IPS DF 6.9 (cell line): ENCODE measurements around the gene BDKRB2.

Experiments used
- DNase-seq: peaks from one replicate; pipeline ENCODE4 v3.0.0-alpha.2; 2013; ENCODE audit warnings: low read depth, low spot score
- H3K27ac ChIP-seq: one replicate; pipeline ENCODE4 v1.5.1; 2013; ENCODE audit warnings: low read length, control low read depth
- H3K27me3 ChIP-seq: 2 replicates; pipeline ENCODE4 v1.6.1; 2013; ENCODE audit warnings: mild to moderate bottlenecking, low read length; ENCODE audit not compliant: control insufficient read depth, insufficient read depth
- H3K36me3 ChIP-seq: 2 replicates; pipeline ENCODE4 v1.6.1; 2013; ENCODE audit warnings: low read length; ENCODE audit not compliant: control insufficient read depth, insufficient read depth
- H3K4me1 ChIP-seq: 2 replicates; pipeline ENCODE4 v1.6.1; 2013; ENCODE audit warnings: low read length; ENCODE audit not compliant: control insufficient read depth, insufficient read depth
- H3K4me3 ChIP-seq: 2 replicates; pipeline ENCODE4 v1.5.1; 2013; ENCODE audit warnings: mild to moderate bottlenecking, low read length
- H3K9me3 ChIP-seq: 2 replicates; pipeline ENCODE4 v1.6.1; 2013; ENCODE audit warnings: low read length, inconsistent platforms; ENCODE audit not compliant: control insufficient read depth, insufficient read depth
- WGBS: extraction: QIAGEN DNeasy Blood & Tissue Kit; methylation state at CpG from one replicate; pipeline ENCODE4 v1.1.7; 2013; ENCODE audit warnings: mixed read lengths, missing lambda C conversion rate; ENCODE audit not compliant: insufficient read length, insufficient coverage; 5-methylcytosine and 5-hydroxymethylcytosine counted together

BDKRB2 gene

DNA sequence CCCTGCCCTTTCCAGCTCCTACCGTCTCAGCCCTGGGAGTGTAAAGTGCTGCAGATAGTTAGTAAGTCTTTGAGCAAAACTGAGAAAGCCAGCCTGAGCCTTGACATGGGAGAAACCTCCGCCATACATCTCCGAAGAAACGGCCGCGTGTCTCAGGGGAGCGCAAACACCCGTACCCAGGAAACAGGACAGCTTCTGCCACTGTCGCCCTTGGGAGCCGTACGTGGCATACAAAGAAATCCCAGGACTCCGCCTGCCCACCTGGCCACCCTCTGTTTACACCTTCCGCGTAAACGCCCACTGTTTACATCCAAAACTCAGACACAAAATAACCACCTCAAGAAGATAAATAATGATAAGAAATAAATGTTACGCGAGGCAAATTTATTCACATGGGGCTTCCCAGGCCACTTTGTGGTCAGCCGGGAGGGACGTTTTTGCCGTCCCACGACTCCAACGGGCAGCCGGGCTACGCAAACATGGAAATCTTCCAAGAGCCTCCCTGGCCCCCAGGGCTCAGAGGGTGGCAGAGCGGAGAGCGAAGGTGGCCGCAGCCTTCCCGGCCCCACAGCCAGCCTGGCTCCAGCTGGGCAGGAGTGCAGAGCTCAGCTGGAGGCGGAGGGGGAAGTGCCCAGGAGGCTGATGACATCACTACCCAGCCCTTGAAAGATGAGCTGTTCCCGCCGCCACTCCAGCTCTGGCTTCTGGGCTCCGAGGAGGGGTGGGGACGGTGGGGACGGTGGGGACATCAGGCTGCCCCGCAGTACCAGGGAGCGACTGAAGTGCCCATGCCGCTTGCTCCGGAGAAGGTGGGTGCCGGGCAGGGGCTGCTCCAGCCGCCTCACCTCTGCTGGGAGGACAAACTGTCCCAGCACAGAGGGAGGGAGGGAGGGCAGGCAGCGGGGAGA is at the start of gene BDKRB2:
Gene BDKRB2 (plus strand): TSS at position 689 of the 908 bp plus-strand sequence. CDS start 32,269 bp downstream, outside the sequence.
- DNase-seq = no peak
- Histone ChIP-seq H3K27ac (no peak within 1 kb of the TSS), H3K36me3 (no peaks in the 10 kb centered on the region), H3K4me3 (peak within 1 kb of the TSS; percentile 49; the same call in 1 of the 2 replicates), H3K27me3 (peaks cover 2% of the 10 kb centered on the region; the same call in 1 of the 2 replicates), H3K9me3 (no peaks in the 10 kb centered on the region), H3K4me1 (peaks cover 6% of the 10 kb centered on the region)
- WGBS = no CpG with 5 or more reads among the region's 41 CpGs

DNA sequence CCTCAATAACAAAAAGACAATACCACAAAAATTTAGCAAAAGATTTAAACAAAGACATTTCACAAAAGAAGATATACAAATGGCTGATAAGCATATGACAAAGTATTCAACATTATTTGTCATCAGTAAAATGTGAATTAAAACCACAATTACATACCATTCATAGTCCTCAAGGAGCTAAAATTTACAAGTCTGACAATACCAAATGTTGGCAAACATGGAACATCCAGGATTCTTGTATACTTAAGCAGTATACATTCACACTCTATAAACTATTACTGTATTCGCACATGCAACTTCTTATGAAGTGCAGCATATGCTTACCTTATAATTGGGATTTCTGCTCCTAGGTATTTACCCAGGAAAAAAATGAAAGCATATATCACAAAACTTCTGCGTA is 49.7 kb upstream of the BDKRB2 start:
- no peaks in the 10 kb centered on the region for H3K9me3 ChIP-seq
- DNase-seq = no peak
- WGBS = no CpG with 5 or more reads among the region's 2 CpGs
- H3K27ac ChIP-seq = no peak overlapping the region
- no peaks in the 10 kb centered on the region for H3K4me1 ChIP-seq
- no peak overlapping the region for H3K4me3 ChIP-seq
- H3K27me3 ChIP-seq = no peaks in the 10 kb centered on the region
- H3K36me3 ChIP-seq = no peaks in the 10 kb centered on the region

DNA sequence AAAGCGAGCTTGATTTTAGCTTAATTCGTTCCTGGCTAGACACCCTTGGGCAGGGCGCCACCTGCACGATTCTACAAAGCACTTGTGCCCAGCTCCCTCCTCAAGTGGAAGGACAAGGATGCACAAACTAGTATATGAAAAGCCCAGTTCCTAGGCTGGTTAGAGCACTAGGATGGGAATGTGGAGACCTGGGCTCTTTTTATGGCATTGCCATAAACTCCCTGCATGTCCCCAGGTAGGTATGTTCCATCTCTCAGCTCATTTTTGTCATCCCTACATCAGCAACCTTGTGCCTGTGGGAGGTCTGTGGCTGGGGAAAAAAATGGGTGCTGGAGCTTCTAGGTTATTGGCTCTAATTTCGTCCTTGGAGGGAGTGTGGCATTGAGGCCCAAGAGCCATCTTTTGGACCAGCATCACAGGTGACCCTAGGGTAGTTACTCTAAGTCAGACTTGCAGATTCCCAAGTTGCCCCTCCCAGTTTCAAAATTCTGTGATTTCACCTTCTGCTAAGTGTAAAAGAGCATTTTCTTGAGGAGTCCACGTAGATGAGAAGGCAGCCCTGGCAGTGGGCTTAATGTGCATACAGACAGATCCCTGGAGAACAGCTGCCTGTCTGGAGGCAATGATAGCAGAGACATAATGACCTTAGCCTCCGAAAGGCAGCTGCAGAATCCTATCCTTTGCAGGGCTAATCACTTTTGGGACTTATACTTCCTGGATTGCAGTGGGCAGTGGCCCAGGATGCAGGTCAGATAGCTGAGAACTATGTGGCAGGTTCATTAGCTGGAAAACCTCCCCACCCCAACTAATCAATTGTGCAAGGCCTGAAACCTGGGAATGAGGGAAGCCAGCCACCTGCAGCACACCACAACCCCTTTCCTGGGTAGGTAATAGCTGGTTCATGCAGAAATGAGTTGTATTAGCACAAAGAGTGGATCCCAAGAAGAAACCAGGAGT is 47.6 kb upstream of the BDKRB2 start:
- Histone ChIP-seq H3K27ac (no peak overlapping the region), H3K36me3 (no peaks in the 10 kb centered on the region), H3K4me3 (no peak overlapping the region), H3K9me3 (no peaks in the 10 kb centered on the region), H3K27me3 (no peaks in the 10 kb centered on the region), H3K4me1 (no peaks in the 10 kb centered on the region)
- WGBS = no CpG with 5 or more reads among the region's 7 CpGs
- DNase-seq = no peak

DNA sequence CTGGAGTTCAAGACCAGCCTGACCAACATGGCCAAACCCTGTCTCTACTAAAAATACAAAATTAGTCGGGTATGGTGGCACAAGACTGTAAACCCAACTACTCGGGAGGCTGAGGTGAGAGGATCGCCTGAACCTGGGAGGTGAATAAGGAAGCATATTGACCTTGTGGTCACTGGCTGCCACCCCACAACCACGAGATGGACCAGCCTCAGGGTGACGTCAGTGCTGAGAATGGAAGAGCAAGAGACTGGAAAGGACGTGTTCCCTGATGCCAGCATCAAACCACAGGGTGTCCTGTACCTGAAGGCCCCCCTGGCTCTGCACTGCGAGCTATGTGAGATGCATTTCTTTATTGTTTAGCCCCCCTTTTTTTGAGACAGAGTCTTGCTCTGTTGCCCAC is 45.9 kb upstream of the BDKRB2 start:
- no CpG with 5 or more reads among the region's 7 CpGs for WGBS
- no peak overlapping the region for H3K4me3 ChIP-seq
- no peaks in the 10 kb centered on the region for H3K36me3 ChIP-seq
- no peaks in the 10 kb centered on the region for H3K9me3 ChIP-seq
- H3K4me1 ChIP-seq = no peaks in the 10 kb centered on the region
- DNase-seq = no peak
- no peaks in the 10 kb centered on the region for H3K27me3 ChIP-seq
- H3K27ac ChIP-seq = no peak overlapping the region

DNA sequence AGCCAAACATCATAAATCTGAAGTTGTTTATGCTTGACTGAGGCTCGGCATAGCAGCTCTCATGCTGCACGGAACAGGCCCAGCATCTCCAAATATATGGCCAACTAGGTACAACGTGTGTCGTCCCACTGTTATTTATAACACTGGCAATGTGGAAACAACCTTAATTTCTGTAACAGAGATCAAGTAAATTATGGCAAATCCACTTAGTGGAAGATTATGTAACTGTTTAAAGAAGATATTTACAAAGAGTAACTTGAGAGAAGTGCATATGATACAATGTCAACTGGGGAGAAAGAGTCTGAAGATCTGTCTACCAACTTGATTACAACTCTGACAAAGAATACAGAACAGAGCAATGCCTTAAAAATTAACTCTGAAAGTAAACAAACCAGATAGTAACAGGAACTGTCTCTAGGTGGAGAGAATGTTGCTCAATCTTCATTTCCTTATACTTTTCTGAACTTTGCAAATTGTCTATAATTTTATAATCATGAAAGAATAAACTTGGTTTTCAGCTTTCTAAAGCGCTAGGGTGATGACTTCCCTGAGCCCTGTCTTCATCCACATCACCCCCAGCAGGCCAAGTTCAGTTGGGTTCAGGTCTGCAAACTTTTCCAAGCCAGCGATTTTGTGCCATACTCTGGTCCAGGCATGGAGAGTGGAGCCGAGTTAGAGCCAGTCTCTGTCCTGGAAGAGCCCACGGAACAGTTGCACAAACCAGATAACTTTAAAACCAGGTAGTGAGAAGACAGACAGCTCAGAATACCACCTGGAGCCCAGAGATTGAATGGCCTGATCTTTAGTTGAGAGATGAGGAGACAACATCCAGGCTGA is 44.3 kb upstream of the BDKRB2 start:
- Histone ChIP-seq H3K27me3 (no peaks in the 10 kb centered on the region), H3K9me3 (no peaks in the 10 kb centered on the region), H3K27ac (no peak overlapping the region), H3K36me3 (no peaks in the 10 kb centered on the region), H3K4me1 (no peaks in the 10 kb centered on the region), H3K4me3 (no peak overlapping the region)
- no peak for DNase-seq
- no CpG with 5 or more reads among the region's 8 CpGs for WGBS

DNA sequence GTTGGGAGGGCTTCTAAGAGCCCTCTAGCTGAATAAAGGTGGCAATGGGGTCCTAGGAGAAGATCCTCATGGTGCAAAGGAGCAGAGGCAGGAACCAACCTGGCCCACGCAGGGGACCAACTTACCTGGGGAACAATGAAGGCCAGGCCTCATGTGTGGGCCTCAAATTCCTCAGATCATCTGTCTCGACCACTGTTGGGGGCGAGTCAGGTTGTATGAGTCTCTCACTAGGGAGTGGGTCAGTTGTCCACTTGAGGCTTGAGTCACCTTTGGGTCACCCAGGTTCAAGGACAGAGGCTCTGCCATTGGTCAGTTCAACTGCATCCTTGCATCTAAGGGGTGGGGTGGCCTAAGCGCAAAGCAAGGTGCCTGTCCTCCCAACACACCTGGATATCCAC is 43.7 kb upstream of the BDKRB2 start:
- Histone ChIP-seq H3K9me3 (no peaks in the 10 kb centered on the region), H3K27me3 (no peaks in the 10 kb centered on the region), H3K4me1 (no peaks in the 10 kb centered on the region), H3K27ac (no peak overlapping the region), H3K36me3 (no peaks in the 10 kb centered on the region), H3K4me3 (no peak overlapping the region)
- no peak for DNase-seq
- WGBS = no CpG with 5 or more reads among the region's 4 CpGs

DNA sequence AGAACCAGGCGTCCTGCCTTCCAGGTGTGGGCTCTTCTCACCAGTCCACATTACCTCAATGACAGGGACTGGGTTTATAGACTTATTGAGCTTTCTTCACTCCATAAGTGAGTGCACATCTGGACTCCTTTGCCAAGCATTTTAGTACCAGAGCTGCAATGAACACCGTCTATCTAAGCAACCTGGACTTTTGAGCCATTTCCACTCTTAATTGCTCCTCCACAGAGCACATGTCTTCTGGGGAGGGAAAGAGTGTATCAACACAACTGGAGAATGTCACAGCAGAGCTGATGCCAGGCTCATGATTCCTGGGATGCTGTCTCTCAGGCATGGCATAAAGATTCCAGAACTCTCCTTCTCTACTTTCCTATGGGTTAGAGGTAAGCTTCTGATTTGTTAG is 43.0 kb upstream of the BDKRB2 start:
- Histone ChIP-seq H3K27me3 (no peaks in the 10 kb centered on the region), H3K27ac (no peak overlapping the region)
- WGBS = no CpG with 5 or more reads among the region's 2 CpGs

GRCh38 chr14:96162265-96162664 is 42.4 kb upstream of the BDKRB2 start:
- Histone ChIP-seq H3K9me3 (no peaks in the 10 kb centered on the region), H3K4me1 (no peaks in the 10 kb centered on the region), H3K27ac (no peak overlapping the region), H3K4me3 (no peak overlapping the region), H3K36me3 (no peaks in the 10 kb centered on the region), H3K27me3 (no peaks in the 10 kb centered on the region)
- WGBS = no CpG with 5 or more reads among the region's 6 CpGs
- no peak for DNase-seq

More for the DNA sequence above, 43.0 kb upstream of the BDKRB2 start:
- Histone ChIP-seq H3K9me3 (no peaks in the 10 kb centered on the region), H3K4me3 (no peak overlapping the region), H3K4me1 (no peaks in the 10 kb centered on the region), H3K36me3 (no peaks in the 10 kb centered on the region)
- no peak for DNase-seq

DNA sequence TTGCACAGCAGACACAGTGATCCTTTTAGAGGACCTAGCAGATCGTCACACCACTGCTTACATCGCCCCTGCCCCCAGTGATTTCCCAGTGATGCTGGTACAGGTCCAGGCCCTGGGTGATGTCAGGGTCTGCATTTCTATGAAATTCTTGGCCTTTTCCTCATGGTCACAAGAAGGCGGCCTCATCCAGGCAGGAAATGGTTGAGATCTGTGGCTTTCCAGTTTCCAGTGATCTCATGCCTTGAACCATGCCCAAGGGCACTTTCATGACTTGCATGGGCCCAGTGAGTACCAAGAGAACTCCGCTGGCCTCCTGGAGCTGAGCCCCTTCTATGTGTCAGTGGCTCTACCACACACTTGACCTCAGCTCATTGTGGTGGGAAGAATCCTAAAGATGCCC is 41.9 kb upstream of the BDKRB2 start:
- Histone ChIP-seq H3K27ac (no peak overlapping the region), H3K4me3 (no peak overlapping the region)
- no CpG with 5 or more reads among the region's 4 CpGs for WGBS

More for the DNA sequence above, 41.9 kb upstream of the BDKRB2 start:
- H3K27me3 ChIP-seq = no peaks in the 10 kb centered on the region
- no peaks in the 10 kb centered on the region for H3K9me3 ChIP-seq
- DNase-seq = no peak
- no peaks in the 10 kb centered on the region for H3K36me3 ChIP-seq
- no peaks in the 10 kb centered on the region for H3K4me1 ChIP-seq
